ENCODE results near the gene TANK. TPM values are rescaled to one million over a fixed set of nuclear protein-coding genes. Genes with fewer than 3 reads are reported as not detected.
A peak's percentile ranks its signal among the peaks of the same experiment; 100 is the strongest.
"Not testable (repeated sequence)": the region's sequence is repeated elsewhere in the genome, so short reads cannot be mapped to it uniquely, and the experiment has no call there.

TANK gene
- polyA plus RNA-seq, 10 donors: 23.3 to 37.7 (median 31.3) TPM

- DNase-seq: not testable (repeated sequence)
These were observed 27.8 kb upstream of the TANK start for GRCh38 chr2:161132384-161132783.

GRCh38 chr2:161133366-161133765, 26.9 kb upstream of the TANK start:
- DNase-seq: no peak

GRCh38 chr2:161134547-161135518, 25.4 kb upstream of the TANK start:
- DNase-seq: peak in 1 of 3 donors; percentile 19

GRCh38 chr2:161135951-161136593, 24.2 kb upstream of the TANK start:
- DNase-seq: peak in 1 of 3 donors; percentile 23

GRCh38 chr2:161136696-161137324, 23.4 kb upstream of the TANK start:
- DNase-seq: peak in 1 of 3 donors; percentile 34

- no peak for DNase-seq
These were observed 21.8 kb upstream of the TANK start for GRCh38 chr2:161138429-161138828.

- DNase-seq: peak in 1 of 3 donors; percentile 32
These were observed 20.9 kb upstream of the TANK start for GRCh38 chr2:161139098-161139987.

- DNase-seq: no peak
These were observed 19.2 kb upstream of the TANK start for GRCh38 chr2:161141033-161141432.

GRCh38 chr2:161146209-161146775, 13.9 kb upstream of the TANK start:
- no peak for DNase-seq

- no peak for DNase-seq
These were observed 13.2 kb upstream of the TANK start for GRCh38 chr2:161146996-161147395.

- no peak for DNase-seq
These were observed 12.4 kb upstream of the TANK start for GRCh38 chr2:161147856-161148255.

GRCh38 chr2:161150704-161151103, 9.5 kb upstream of the TANK start:
- DNase-seq: no peak

- DNase-seq: no peak
These were observed 7.9 kb upstream of the TANK start for GRCh38 chr2:161152302-161152701.

GRCh38 chr2:161158882-161159281, 1.3 kb upstream of the TANK start:
- DNase-seq: no peak

GRCh38 chr2:161159456-161160225, 587 bp upstream of the TANK start:
- DNase-seq: peak in 1 of 3 donors; percentile 34

- DNase-seq: no peak
These were observed 962 bp downstream of the TANK start for GRCh38 chr2:161161074-161161706.

GRCh38 chr2:161163440-161163839, 3.2 kb downstream of the TANK start:
- no peak for DNase-seq

GRCh38 chr2:161164161-161164560, 3.9 kb downstream of the TANK start:
- DNase-seq: no peak

GRCh38 chr2:161165266-161165665, 5.0 kb downstream of the TANK start:
- peak in 1 of 3 donors; percentile 49 for DNase-seq

- DNase-seq: no peak
These were observed 5.6 kb downstream of the TANK start for GRCh38 chr2:161165811-161166210.

All from muscle of back (tissue), 11 donors.